Prostate gland (tissue), 2 donors: ENCODE data around the gene ROR1. TPM values are rescaled to one million over a fixed set of nuclear protein-coding genes. Genes with fewer than 3 reads are reported as not detected.

ENCODE experiments used
- DNase-seq: peaks from one replicate; pipeline ENCODE4 v3.0.0-alpha.2; 2019; ENCODE audit warnings: low spot score
- H3K27ac ChIP-seq, 2 donors: fragments of 200-600 bp; sonication (generic); 2 replicates each; pipeline ENCODE4 v1.5.1; 2017 to 2019
- H3K27me3 ChIP-seq: fragments of 200-600 bp; sonication (generic); replicated peaks from 2 replicates; pipeline ENCODE4 v1.5.1; 2019; ENCODE audit not compliant: insufficient read depth
- H3K36me3 ChIP-seq, 2 donors: fragments of 200-600 bp; sonication (generic); 1 replicate in 1 of 2; 2 replicates in 1 of 2; pipeline versions ENCODE4 v1.5.1 to v1.8.1; 2017 to 2019
- H3K4me1 ChIP-seq: fragments of 200-600 bp; sonication (generic); replicated peaks from 2 replicates; pipeline ENCODE4 v1.5.1; 2019
- H3K4me3 ChIP-seq, 2 donors: fragments of 200-600 bp; sonication (generic); 2 replicates each; pipeline ENCODE4 v1.5.1; 2017 to 2019
- H3K9me3 ChIP-seq: fragments of 200-600 bp; sonication (generic); 2 replicates; pipeline ENCODE4 v1.5.1; 2017
- POLR2A ChIP-seq: fragments of 450-650 bp; IDR thresholded peaks from one replicate; pipeline ENCODE4 v1.6.1; 2016; ENCODE audit warnings: antibody characterized with exemption, mild to moderate bottlenecking
- POLR2AphosphoS5 ChIP-seq: sonication (generic); formaldehyde crosslinking; IDR thresholded peaks from one replicate; pipeline ENCODE4 v1.6.1; 2017; ENCODE audit warnings: antibody characterized with exemption
- WGBS: methylation state at CpG from one replicate; pipeline ENCODE4 v1.1.5; 2018; 5-methylcytosine and 5-hydroxymethylcytosine counted together
- intact Hi-C: fragments of 100-400 bp; cut with DNase I; formaldehyde crosslinking; loops from one replicate; pipeline ENCODE4 v1.14.2; 2022
- total RNA-seq, 2 donors: library from RNA; depleted of rRNA; stranded (reverse); fragments of >200 nt; gene quantifications; one replicate each; pipeline ENCODE4 v1.1.0, GENCODE V29; 2016
- TF ChIP-seq, protein P1 (sequence below), 4 experiments: fragments of 200-600 bp in 2 of 4; fragments of 450-650 bp in 2 of 4; sonication (generic) in 2 of 4; IDR thresholded peaks; 1 replicate in 3 of 4; 2 replicates in 1 of 4; pipeline ENCODE4 v1.5.1; 2016 to 2019; ENCODE audit warnings: antibody characterized with exemption in 4 of 4, mild to moderate bottlenecking in 2 of 4, moderate library complexity in 2 of 4

The ROR1 gene
- total RNA-seq, 2 donors from 2014 or later, result 7.3 to 11.1 TPM

DNA sequence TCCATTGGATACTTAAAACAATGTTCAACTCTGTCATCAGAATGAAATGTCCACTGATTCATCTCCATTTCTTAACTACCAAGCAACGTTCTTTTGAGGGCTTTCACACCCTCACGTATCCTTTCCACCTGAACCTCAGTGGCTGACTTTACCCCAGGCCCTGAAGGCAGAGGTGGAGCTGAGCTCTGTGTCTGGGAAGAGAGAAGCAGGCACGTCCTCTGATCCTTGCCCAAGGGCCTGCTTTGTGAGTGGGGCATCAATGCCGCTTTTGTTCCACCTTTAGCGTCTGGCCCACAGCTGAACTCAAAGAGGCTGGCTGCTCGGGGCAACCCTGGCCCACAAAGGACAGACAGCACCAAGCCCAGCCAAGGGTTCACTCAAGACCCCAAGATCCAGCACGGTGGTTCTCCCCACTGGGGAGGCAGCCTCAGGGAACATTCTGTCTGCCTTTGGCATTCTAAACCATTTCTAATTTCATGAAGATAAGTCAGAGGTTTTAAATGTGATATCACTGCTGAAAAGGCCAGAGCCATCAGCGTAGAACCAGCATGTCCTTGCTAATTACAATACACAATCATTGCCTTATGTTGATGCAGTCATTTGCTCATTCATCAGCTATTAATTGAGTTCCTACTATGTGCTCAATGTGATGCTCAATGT lies 303.6 kb downstream of the ROR1 start:
- H3K36me3 ChIP-seq, result no peaks in the 10 kb centered on the region
- WGBS, result 55% methylated on average over 8 of the region's 8 CpGs
- no peak overlapping the region for H3K27ac ChIP-seq
- TF ChIP-seq, protein P1, sequence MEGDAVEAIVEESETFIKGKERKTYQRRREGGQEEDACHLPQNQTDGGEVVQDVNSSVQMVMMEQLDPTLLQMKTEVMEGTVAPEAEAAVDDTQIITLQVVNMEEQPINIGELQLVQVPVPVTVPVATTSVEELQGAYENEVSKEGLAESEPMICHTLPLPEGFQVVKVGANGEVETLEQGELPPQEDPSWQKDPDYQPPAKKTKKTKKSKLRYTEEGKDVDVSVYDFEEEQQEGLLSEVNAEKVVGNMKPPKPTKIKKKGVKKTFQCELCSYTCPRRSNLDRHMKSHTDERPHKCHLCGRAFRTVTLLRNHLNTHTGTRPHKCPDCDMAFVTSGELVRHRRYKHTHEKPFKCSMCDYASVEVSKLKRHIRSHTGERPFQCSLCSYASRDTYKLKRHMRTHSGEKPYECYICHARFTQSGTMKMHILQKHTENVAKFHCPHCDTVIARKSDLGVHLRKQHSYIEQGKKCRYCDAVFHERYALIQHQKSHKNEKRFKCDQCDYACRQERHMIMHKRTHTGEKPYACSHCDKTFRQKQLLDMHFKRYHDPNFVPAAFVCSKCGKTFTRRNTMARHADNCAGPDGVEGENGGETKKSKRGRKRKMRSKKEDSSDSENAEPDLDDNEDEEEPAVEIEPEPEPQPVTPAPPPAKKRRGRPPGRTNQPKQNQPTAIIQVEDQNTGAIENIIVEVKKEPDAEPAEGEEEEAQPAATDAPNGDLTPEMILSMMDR (IDR thresholded peaks at IDR 0.05), result no peak
- TF ChIP-seq POLR2AphosphoS5, result no peak
- no peak for TF ChIP-seq POLR2A
- no peak overlapping the region for H3K4me3 ChIP-seq
- no peaks in the 10 kb centered on the region for H3K9me3 ChIP-seq
- no peaks in the 10 kb centered on the region for H3K4me1 ChIP-seq
- intact Hi-C loops, result no loop called here
- no peaks in the 10 kb centered on the region for H3K27me3 ChIP-seq
- no peak for DNase-seq

DNA sequence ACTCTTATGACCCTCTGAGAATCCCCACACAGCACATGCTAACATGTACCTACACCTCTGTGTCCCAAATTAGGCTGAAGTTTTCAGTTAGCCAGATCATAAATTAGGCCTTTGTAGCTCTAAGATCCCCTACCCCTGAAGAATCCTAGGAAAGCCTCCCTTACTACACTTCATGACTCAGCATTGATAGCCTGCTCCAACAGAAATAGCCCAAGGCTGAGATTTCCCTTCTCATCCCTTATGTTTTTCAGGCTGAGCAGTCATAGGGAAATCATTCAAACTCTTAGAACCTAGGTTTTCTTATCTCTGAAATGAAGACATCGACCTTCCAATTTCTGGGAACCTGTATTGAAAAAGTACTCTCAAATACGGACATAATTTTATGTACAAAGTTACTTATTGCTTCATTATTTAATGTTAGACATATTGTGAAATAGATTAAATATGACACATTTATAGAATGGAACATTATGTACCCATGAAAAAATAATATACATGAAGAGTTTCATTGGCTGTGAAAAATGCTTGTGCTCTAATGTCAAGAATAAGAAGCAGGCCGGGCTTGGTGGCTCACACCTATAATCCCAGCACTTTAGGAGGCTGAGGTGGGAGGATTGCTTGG lies 307.2 kb downstream of the ROR1 start:
- intact Hi-C loops, result no loop called here
- Histone ChIP-seq H3K36me3 (no peaks in the 10 kb centered on the region), H3K27me3 (no peaks in the 10 kb centered on the region), H3K27ac (no peak overlapping the region), H3K9me3 (no peaks in the 10 kb centered on the region), H3K4me3 (no peak overlapping the region), H3K4me1 (no peaks in the 10 kb centered on the region)
- no peak for DNase-seq
- 95% methylated on average over 3 of the region's 3 CpGs for WGBS
- TF ChIP-seq POLR2AphosphoS5, result no peak
- TF ChIP-seq, protein P1 (IDR thresholded peaks at IDR 0.05), result no peak
- no peak for TF ChIP-seq POLR2A

DNA sequence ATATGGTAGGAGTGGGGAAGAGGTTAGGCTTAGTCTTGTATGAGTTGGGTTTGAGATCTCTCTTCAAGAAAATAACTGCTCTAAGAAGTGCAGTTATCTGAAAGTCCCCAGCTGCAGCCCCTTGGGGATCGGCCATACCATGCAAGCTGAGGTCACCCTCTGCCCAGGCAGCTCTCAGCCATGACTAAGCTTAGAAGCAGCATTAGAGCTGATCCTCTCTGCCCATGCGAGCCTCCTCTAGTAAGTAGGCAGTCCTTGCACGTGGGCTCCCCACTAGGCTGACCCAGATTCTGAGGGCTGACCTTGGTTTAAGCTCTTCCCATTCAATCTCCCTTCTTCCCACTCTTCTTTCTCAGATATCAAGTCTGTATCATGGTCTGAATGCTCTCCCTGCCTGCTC lies 308.6 kb downstream of the ROR1 start:
- Histone ChIP-seq H3K27ac (no peak overlapping the region), H3K27me3 (no peaks in the 10 kb centered on the region), H3K9me3 (no peaks in the 10 kb centered on the region), H3K4me3 (no peak overlapping the region), H3K36me3 (no peaks in the 10 kb centered on the region), H3K4me1 (no peaks in the 10 kb centered on the region)
- no peak for TF ChIP-seq POLR2AphosphoS5
- TF ChIP-seq POLR2A, result no peak
- TF ChIP-seq, protein P1 (IDR thresholded peaks at IDR 0.05), result no peak
- DNase-seq, result no peak
- 90% methylated on average over 3 of the region's 3 CpGs for WGBS
- intact Hi-C loops, result no loop called here

DNA sequence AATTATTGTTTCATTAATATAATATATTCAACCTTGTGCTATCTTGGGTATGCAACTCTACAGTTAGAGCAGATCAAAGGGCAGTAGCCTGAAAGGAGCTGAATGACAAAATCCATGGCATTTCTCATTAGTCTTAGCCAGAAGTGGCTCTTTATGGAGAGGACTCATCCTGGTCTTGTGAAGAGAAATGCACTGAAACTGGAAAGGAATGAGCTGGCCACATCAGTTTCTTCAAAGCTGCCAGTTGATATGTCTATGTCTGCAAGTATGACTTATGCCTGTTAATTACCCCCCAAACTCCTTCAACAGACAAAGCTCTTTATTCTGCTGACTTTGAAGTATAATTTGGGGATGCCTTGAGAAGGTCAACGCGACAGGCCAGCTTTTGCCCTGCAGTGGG lies 310.6 kb downstream of the ROR1 start:
- 75% methylated on average over 2 of the region's 2 CpGs for WGBS
- Histone ChIP-seq H3K4me1 (no peaks in the 10 kb centered on the region), H3K36me3 (no peaks in the 10 kb centered on the region), H3K4me3 (no peak overlapping the region), H3K27ac (no peak overlapping the region), H3K27me3 (no peaks in the 10 kb centered on the region), H3K9me3 (no peaks in the 10 kb centered on the region)
- no peak for TF ChIP-seq POLR2A
- no peak for TF ChIP-seq POLR2AphosphoS5
- TF ChIP-seq, protein P1 (IDR thresholded peaks at IDR 0.05), result no peak
- intact Hi-C loops, result no loop called here
- no peak for DNase-seq

DNA sequence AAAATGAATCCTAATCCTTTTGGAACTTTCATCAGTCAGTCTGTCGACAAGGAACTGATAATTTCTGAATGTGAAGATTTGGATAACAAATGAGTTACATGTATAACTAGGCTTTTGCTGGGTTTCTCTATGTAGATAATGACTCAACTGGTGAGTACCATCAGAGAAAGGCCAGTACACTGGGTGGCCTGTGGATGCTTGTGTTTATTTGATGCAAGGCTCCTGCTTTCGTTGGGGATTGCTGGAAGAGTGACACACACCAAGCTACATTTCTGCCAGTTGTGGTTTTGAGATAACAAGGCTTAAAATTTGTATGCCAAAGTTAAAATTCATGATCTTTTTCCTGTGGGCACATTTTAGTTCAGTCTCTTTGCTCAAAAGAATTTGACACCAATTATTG lies 314.0 kb downstream of the ROR1 start:
- no peak overlapping the region for H3K27ac ChIP-seq
- H3K9me3 ChIP-seq, result no peaks in the 10 kb centered on the region
- H3K4me3 ChIP-seq, result no peak overlapping the region
- H3K27me3 ChIP-seq, result no peaks in the 10 kb centered on the region
- intact Hi-C loops, result no loop called here
- H3K36me3 ChIP-seq, result no peaks in the 10 kb centered on the region
- no peaks in the 10 kb centered on the region for H3K4me1 ChIP-seq
- no peak for TF ChIP-seq POLR2A
- TF ChIP-seq, protein P1 (IDR thresholded peaks at IDR 0.05), result no peak
- TF ChIP-seq POLR2AphosphoS5, result no peak
- DNase-seq, result no peak
- 52% methylated on average over 2 of the region's 2 CpGs for WGBS
